SK-N-MC (cell line): ENCODE data around the gene MFAP2.
"Not testable (repeated sequence)": the region's sequence is repeated elsewhere in the genome, so short reads cannot be mapped to it uniquely, and the experiment has no call there.

Experiments used
- EZH2 ChIP-seq: fragments of 200-600 bp; sonication (generic); IDR thresholded peaks from one replicate; pipeline ENCODE4 v1.6.1; 2017; ENCODE audit warnings: antibody characterized with exemption
- FOXP2 ChIP-seq: optimal IDR thresholded peaks from 2 replicates; pipeline ENCODE3; 2011; ENCODE audit warnings: mild to moderate bottlenecking, moderate library complexity; ENCODE audit not compliant: insufficient read depth; ENCODE audit errors: extremely low read length, control extremely low read depth
- POLR2AphosphoS5 ChIP-seq: IDR thresholded peaks from 2 replicates; pipeline ENCODE4 v1.6.1; 2012; ENCODE audit warnings: mild to moderate bottlenecking, low read depth, low read length, borderline replicate concordance

GRCh38 chr1:16936580-16936979 is 43.8 kb downstream of the MFAP2 start:
- TF ChIP-seq POLR2AphosphoS5, EZH2, FOXP2: not testable (repeated sequence)
